Transverse colon (tissue), 4 donors: ENCODE results near the gene PML. TPM values are rescaled to one million over a fixed set of nuclear protein-coding genes. Genes with fewer than 3 reads are reported as not detected.

ENCODE experiments used
- DNase-seq: peaks from one replicate; pipeline ENCODE4 v3.0.0-alpha.2; 2019
- H3K27ac ChIP-seq, 4 donors: fragments of 200-600 bp; sonication (generic); 2 replicates each; pipeline ENCODE4 v1.5.1; 2016 to 2018; ENCODE audit warnings: inconsistent platforms in 4 of 4
- H3K27me3 ChIP-seq: fragments of 200-600 bp; sonication (generic); 2 replicates; pipeline ENCODE4 v1.5.1; 2017; ENCODE audit warnings: inconsistent platforms
- H3K36me3 ChIP-seq, 4 donors: fragments of 200-600 bp; sonication (generic); 2 replicates each; pipeline ENCODE4 v1.5.1; 2017 to 2019; ENCODE audit warnings: inconsistent platforms in 4 of 4
- H3K4me1 ChIP-seq, 4 donors: fragments of 200-600 bp; sonication (generic); 2 replicates each; pipeline ENCODE4 v1.5.1; 2017 to 2020; ENCODE audit warnings: inconsistent platforms in 4 of 4
- H3K4me3 ChIP-seq, 4 donors: fragments of 200-600 bp; sonication (generic); 1 replicate in 1 of 4; 2 replicates in 3 of 4; pipeline versions ENCODE4 v1.5.1 to v1.6.1; 2017 to 2019; ENCODE audit warnings: inconsistent platforms in 4 of 4
- H3K9me3 ChIP-seq, 2 donors: fragments of 200-600 bp; sonication (generic); 2 replicates each; pipeline ENCODE4 v1.5.1; 2017 to 2019; ENCODE audit warnings: inconsistent platforms in 2 of 2
- CTCF ChIP-seq, 5 experiments: fragments of 200-600 bp in 3 of 5; fragments of 450-650 bp in 2 of 5; sonication (generic) in 3 of 5; IDR thresholded peaks; 1 replicate in 2 of 5; 2 replicates in 3 of 5; pipeline ENCODE4 v1.5.1; 2016 to 2017; ENCODE audit warnings: antibody characterized with exemption in 5 of 5, inconsistent platforms in 3 of 5, mild to moderate bottlenecking in 2 of 5, moderate library complexity in 1 of 5
- EP300 ChIP-seq: sonication (generic); formaldehyde crosslinking; IDR thresholded peaks from one replicate; pipeline ENCODE4 v1.6.1; 2017; ENCODE audit warnings: antibody characterized with exemption, low read depth
- POLR2A ChIP-seq: fragments of 450-650 bp; IDR thresholded peaks from one replicate; pipeline ENCODE4 v1.6.1; 2016; ENCODE audit warnings: antibody characterized with exemption, mild to moderate bottlenecking, moderate library complexity
- POLR2AphosphoS5 ChIP-seq, 3 donors: sonication (generic); formaldehyde crosslinking; IDR thresholded peaks; one replicate each; pipeline ENCODE4 v1.6.1; 2016; ENCODE audit warnings: antibody characterized with exemption in 3 of 3
- WGBS, 2 donors: methylation state at CpG; one replicate each; pipeline ENCODE4 v1.1.5; 2018; ENCODE audit warnings: low coverage in 1 of 2; 5-methylcytosine and 5-hydroxymethylcytosine counted together
- in situ Hi-C, 4 donors: fragments of 200-750 bp; cut with MboI; loops; one replicate each; pipeline versions ENCODE4 v1.15.0 to v1.15.1; 2017; ENCODE audit warnings: low sequenced_read_pairs in 3 of 4, low pct_ligation_motif_present in 1 of 4, low pct_unique_long_range_greater_than_20kb in 1 of 4
- intact Hi-C: fragments of 100-400 bp; cut with DNase I; formaldehyde crosslinking; loops from one replicate; pipeline ENCODE4 v1.15.1; 2023; ENCODE audit warnings: low total_unique reads
- total RNA-seq, 4 donors: library from RNA; depleted of rRNA; stranded (reverse); fragments of >200 nt; gene quantifications; one replicate each; pipeline ENCODE4 v1.1.0, GENCODE V29; 2016

PML gene
- total RNA-seq, 4 donors from 2014 or later, result 35.1 to 128 (median 70.0) TPM

DNA sequence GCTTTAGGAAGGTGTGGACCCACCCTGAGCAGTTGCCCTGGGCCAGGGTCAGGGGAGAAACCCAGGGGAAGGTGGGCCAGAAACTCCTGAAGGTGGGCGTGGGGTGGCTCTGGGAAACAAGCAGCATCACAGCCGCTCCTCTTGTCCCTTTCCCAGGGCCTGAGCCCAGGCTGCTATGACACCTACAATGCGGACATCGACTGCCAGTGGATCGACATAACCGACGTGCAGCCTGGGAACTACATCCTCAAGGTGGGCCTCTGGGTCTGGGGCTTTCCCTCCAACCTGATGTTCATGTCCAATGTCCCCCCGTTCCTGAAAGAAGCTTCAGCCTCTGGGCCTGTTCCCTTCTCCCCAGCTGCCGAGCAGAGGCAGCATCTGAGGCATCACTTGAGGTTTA is 46.9 kb upstream of the PML start:
- no peak for DNase-seq
- Histone ChIP-seq H3K27ac (no peak overlapping the region), H3K36me3 (no peaks in the 10 kb centered on the region), H3K9me3 (no peaks in the 10 kb centered on the region), H3K4me1 (peaks cover 8 to 19% (median 10%) of the 10 kb centered on the region in 4 donors), H3K27me3 (no peaks in the 10 kb centered on the region), H3K4me3 (no peak overlapping the region)
- TF ChIP-seq POLR2A (no peak), CTCF (IDR thresholded peaks at IDR 0.05) (no peak), POLR2AphosphoS5 (IDR thresholded peaks at IDR 0.05) (no peak), EP300 (no peak)
- intact Hi-C loops, result no loop called here
- WGBS, 2 donors, result 93 to 100% methylated on average over 1 to 9 of the region's 9 CpGs
- in situ Hi-C loops, result loop anchor here in 1 of 4 donors (25.0 kb wide), 1 partner anchor 365 kb away; no protein-coding TSS in a partner anchor

GRCh38 chr15:73948396-73948795 is 46.1 kb upstream of the PML start:
- intact Hi-C loops, result no loop called here
- 85% methylated on average over 4 of the region's 4 CpGs; no CpG with 5 or more reads in 1 of the 2 donors for WGBS, 2 donors
- H3K9me3 ChIP-seq, result no peaks in the 10 kb centered on the region
- in situ Hi-C loops, result loop anchor here in 1 of 4 donors (25.0 kb wide), 1 partner anchor 364 kb away; no protein-coding TSS in a partner anchor
- H3K4me3 ChIP-seq, result no peak overlapping the region
- H3K36me3 ChIP-seq, result no peaks in the 10 kb centered on the region
- no peak overlapping the region for H3K27ac ChIP-seq
- H3K4me1 ChIP-seq, result peaks cover 8 to 19% (median 10%) of the 10 kb centered on the region in 4 donors
- H3K27me3 ChIP-seq, result no peaks in the 10 kb centered on the region
- no peak for DNase-seq
- TF ChIP-seq EP300 (no peak), CTCF (IDR thresholded peaks at IDR 0.05) (no peak), POLR2AphosphoS5 (IDR thresholded peaks at IDR 0.05) (no peak)

GRCh38 chr15:73948982-73949381 is 45.5 kb upstream of the PML start:
- no peak for DNase-seq
- intact Hi-C loops (no loop called here), in situ Hi-C loops (loop anchor here in 1 of 4 donors (25.0 kb wide), 1 partner anchor 363 kb away; no protein-coding TSS in a partner anchor)
- no peak overlapping the region for H3K4me3 ChIP-seq
- H3K27ac ChIP-seq, result no peak overlapping the region
- peaks cover 8 to 19% (median 10%) of the 10 kb centered on the region in 4 donors for H3K4me1 ChIP-seq
- TF ChIP-seq POLR2AphosphoS5 (IDR thresholded peaks at IDR 0.05) (no peak), POLR2A (no peak), EP300 (no peak), CTCF (IDR thresholded peaks at IDR 0.05) (no peak)
- WGBS, 2 donors, result 86% methylated on average over 4 of the region's 4 CpGs; no CpG with 5 or more reads in 1 of the 2 donors
- no peaks in the 10 kb centered on the region for H3K36me3 ChIP-seq
- no peaks in the 10 kb centered on the region for H3K27me3 ChIP-seq
- H3K9me3 ChIP-seq, result no peaks in the 10 kb centered on the region

- intact Hi-C loops (no loop called here), in situ Hi-C loops (loop anchor here in 1 of 4 donors (25.0 kb wide), 1 partner anchor 363 kb away; no protein-coding TSS in a partner anchor)
- Histone ChIP-seq H3K4me3 (no peak overlapping the region), H3K27me3 (no peaks in the 10 kb centered on the region), H3K36me3 (no peaks in the 10 kb centered on the region), H3K27ac (no peak overlapping the region), H3K9me3 (no peaks in the 10 kb centered on the region), H3K4me1 (peaks cover 8 to 19% (median 10%) of the 10 kb centered on the region in 4 donors)
- TF ChIP-seq POLR2AphosphoS5 (IDR thresholded peaks at IDR 0.05) (no peak), EP300 (no peak), CTCF (IDR thresholded peaks at IDR 0.05) (no peak), POLR2A (no peak)
- WGBS, 2 donors, result 96 to 97% methylated on average over 5 to 10 of the region's 10 CpGs
- no peak for DNase-seq
Measured at GRCh38 chr15:73949496-73949895, 45.0 kb upstream of the PML start.
